ENCODE measurements around the gene SCRT2. TPM values are rescaled to one million over a fixed set of nuclear protein-coding genes. Genes with fewer than 3 reads are reported as not detected.

The SCRT2 gene
- total and polyA plus RNA-seq, 2 donors (not counting 3 experiments of a cell fraction or from before 2014, with no cell fraction given): not detected

- no peak for FAIRE-seq
- Histone ChIP-seq H3K9me1 (replicated peaks; ENCODE audit: control insufficient read depth, extremely low read depth, insufficient read depth, low read length) (no peaks in the 10 kb centered on the region), H2AFZ (ENCODE audit: low read depth, low read length) (no peak overlapping the region), H3K27ac (ENCODE audit: insufficient read depth, low read depth, low read length) (no peak overlapping the region), H3K4me2 (ENCODE audit: insufficient read depth, low read length) (no peak overlapping the region), H4K20me1 (replicated peaks; ENCODE audit: control insufficient read depth, extremely low read depth, insufficient read depth, low read length) (no peaks in the 10 kb centered on the region), H3K4me3 (replicated peaks in 1 of 3; ENCODE audit: insufficient read depth in 1 of 3, low read depth in 1 of 3, low read length in 3 of 3) (no peak overlapping the region), H3K9me3 (replicated peaks; ENCODE audit: control insufficient read depth, insufficient read depth, low read length) (no peaks in the 10 kb centered on the region), H3K9ac (replicated peaks; ENCODE audit: extremely low read depth, insufficient read depth, low read length) (no peak overlapping the region), H3K4me1 (ENCODE audit: control insufficient read depth, extremely low read depth, insufficient read depth, low read length) (no peaks in the 10 kb centered on the region), H3K36me3 (ENCODE audit: control insufficient read depth in 2 of 2, extremely low read depth in 1 of 2, insufficient read depth in 2 of 2, low read length in 2 of 2) (no peaks in the 10 kb centered on the region), H3K79me2 (ENCODE audit: control insufficient read depth, insufficient read depth, low read length) (no peaks in the 10 kb centered on the region), H3K27me3 (ENCODE audit: control insufficient read depth in 2 of 2, insufficient read depth in 2 of 2, low read length in 2 of 2) (peaks cover 2 to 4% of the 10 kb centered on the region in 2 experiments)
- ChIA-PET CTCF (interaction anchor here (1.6 kb wide), 1 partner anchor 20 kb away, joined by 6 read pairs; no protein-coding TSS in a partner anchor), POLR2A (no interaction called here)
- TF ChIP-seq MAX (IDR thresholded peaks at IDR 0.05; ENCODE audit: insufficient read depth, insufficient read length) (no peak), POLR2A (IDR thresholded peaks at IDR 0.05; ENCODE audit: low read depth, low read length) (no peak), MYC (IDR thresholded peaks at IDR 0.05; ENCODE audit: low read depth, low read length) (no peak), FOS (IDR thresholded peaks at IDR 0.05; ENCODE audit: borderline replicate concordance, insufficient read depth, low read length) (no peak), GATA2 (IDR thresholded peaks at IDR 0.05; ENCODE audit: insufficient read depth, insufficient read length, low read depth, low read length) (no peak), JUN (IDR thresholded peaks at IDR 0.05; ENCODE audit: borderline replicate concordance, insufficient read depth, insufficient read length, low read depth) (no peak), CTCF (IDR thresholded peaks at IDR 0.05; ENCODE audit: extremely low read depth in 1 of 2, insufficient read depth in 1 of 2, low read depth in 1 of 2, low read length in 2 of 2) (no peak), EZH2 (IDR thresholded peaks at IDR 0.05; ENCODE audit: borderline replicate concordance, low read depth, low read length, severe bottlenecking) (no peak), POLR2AphosphoS5 (IDR thresholded peaks at IDR 0.05; ENCODE audit: insufficient read depth, low read depth, low read length) (no peak)
- BruUV-seq (replicated peaks): no TSS peak
- dilution Hi-C loops (cut with MboI; ENCODE audit: extremely low pct_ligation_motif_present, low sequenced_read_pairs) (no loop called here), intact Hi-C loops (cut with micrococcal nuclease) (no loop called here)
- no peak for DNase-seq (ENCODE audit: low read depth, low spot score)
Observed at GRCh38 chr20:719068-719467, 43.5 kb upstream of the SCRT2 start.

All from endothelial cell of umbilical vein (primary cell).